ENCODE results near the gene CRYGC. TPM values are rescaled to one million over a fixed set of nuclear protein-coding genes. Genes with fewer than 3 reads are reported as not detected.
A peak's percentile ranks its signal among the peaks of the same experiment; 100 is the strongest.

The CRYGC gene
- total RNA-seq, 1 donor from 2014 or later = not detected

- H3K9me3 Mint-ChIP-seq (ENCODE audit: unreplicated experiment) = no peaks in the 10 kb centered on the region
- H3K79me2 ChIP-seq (ENCODE audit: insufficient read depth, low read length) = no peaks in the 10 kb centered on the region
- H3K27ac ChIP-seq (ENCODE audit: low read depth, low read length) = no peak overlapping the region
- H3K4me1 ChIP-seq (ENCODE audit: insufficient read depth, low read length) = no peaks in the 10 kb centered on the region
- no peak overlapping the region for H3K4me3 ChIP-seq (ENCODE audit: insufficient read depth, low read depth, low read length)
- H3K4me2 ChIP-seq (ENCODE audit: low read length) = no peak overlapping the region
- H3K4me3 Mint-ChIP-seq (ENCODE audit: unreplicated experiment) = no peak overlapping the region
- H3K27ac Mint-ChIP-seq (ENCODE audit: unreplicated experiment) = no peak overlapping the region
- H4K20me1 ChIP-seq (ENCODE audit: insufficient read depth, low read length) = no peaks in the 10 kb centered on the region
- H3K27me3 Mint-ChIP-seq (ENCODE audit: low read depth, unreplicated experiment) = no peaks in the 10 kb centered on the region
- no peaks in the 10 kb centered on the region for H3K36me3 Mint-ChIP-seq (ENCODE audit: low read depth, unreplicated experiment)
- FAIRE-seq = no peak
- H2AFZ ChIP-seq (ENCODE audit: low read depth, low read length) = peak overlapping the region; percentile 45
- TF ChIP-seq CTCF (IDR thresholded peaks at IDR 0.05; ENCODE audit: insufficient read depth, low read depth, low read length) = no peak
- no peak for TF ChIP-seq EZH2 (IDR thresholded peaks at IDR 0.05; ENCODE audit: insufficient read depth, low read length)
- no peaks in the 10 kb centered on the region for H3K36me3 ChIP-seq (ENCODE audit: insufficient read depth, low read length)
- no peaks in the 10 kb centered on the region for H3K4me1 Mint-ChIP-seq (ENCODE audit: low read depth, unreplicated experiment)
- H3K27me3 ChIP-seq (ENCODE audit: insufficient read depth, low read length) = no peaks in the 10 kb centered on the region
- no peak overlapping the region for H3K9ac ChIP-seq (ENCODE audit: low read length)
- no peaks in the 10 kb centered on the region for H3K9me3 ChIP-seq (ENCODE audit: insufficient read depth, low read depth, low read length)
- DNase-seq (ENCODE audit: low read depth) = no peak
Measured at GRCh38 chr2:208175840-208176153, 46.2 kb upstream of the CRYGC start.

DNA sequence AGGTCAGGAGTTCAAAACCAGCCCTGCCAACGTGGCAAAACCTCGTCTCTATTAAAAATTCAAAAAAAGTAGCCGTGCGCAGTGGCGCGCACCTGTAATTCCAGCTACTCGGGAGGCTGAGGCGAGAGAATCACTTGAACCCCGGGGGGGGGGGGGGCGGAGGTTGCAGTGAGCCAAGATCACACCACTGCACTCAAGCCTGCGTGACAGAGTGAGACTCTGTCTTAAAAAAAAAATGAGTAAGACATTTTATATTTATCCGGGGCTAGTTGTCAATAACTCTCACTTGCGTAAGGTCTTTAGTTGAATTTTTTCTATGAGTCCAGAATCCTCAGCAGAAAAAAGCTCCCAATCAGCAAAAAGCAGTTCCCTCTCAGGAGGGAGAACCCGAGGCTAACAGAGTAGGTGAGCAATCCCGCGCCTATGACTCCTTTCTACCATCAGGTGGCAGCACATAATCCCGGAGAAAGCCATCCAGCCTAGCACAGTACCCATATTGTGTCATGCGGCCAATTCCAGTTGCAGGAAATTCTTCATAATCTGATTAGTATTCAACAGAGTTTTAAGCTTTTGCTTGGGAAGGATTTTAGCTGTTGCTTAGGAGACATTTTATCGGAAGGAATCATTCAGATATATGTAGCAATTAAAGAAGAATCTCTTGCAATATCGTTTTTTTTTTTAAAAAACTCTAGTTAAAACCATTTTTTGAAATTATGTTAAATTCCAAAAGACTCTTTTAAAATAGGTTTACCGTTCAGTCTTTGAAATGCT is 45.6 kb upstream of the CRYGC start:
- Histone ChIP-seq H3K4me3 (ENCODE audit: insufficient read depth, low read depth, low read length) (no peak overlapping the region), H4K20me1 (ENCODE audit: insufficient read depth, low read length) (no peaks in the 10 kb centered on the region), H3K27ac (ENCODE audit: low read depth, low read length) (no peak overlapping the region), H3K4me1 (ENCODE audit: insufficient read depth, low read length) (no peaks in the 10 kb centered on the region), H3K36me3 (ENCODE audit: insufficient read depth, low read length) (no peaks in the 10 kb centered on the region), H3K9me3 (ENCODE audit: insufficient read depth, low read depth, low read length) (no peaks in the 10 kb centered on the region), H3K9ac (ENCODE audit: low read length) (no peak overlapping the region), H3K4me2 (ENCODE audit: low read length) (no peak overlapping the region), H3K27me3 (ENCODE audit: insufficient read depth, low read length) (no peaks in the 10 kb centered on the region), H2AFZ (ENCODE audit: low read depth, low read length) (peak overlapping the region; percentile 45), H3K79me2 (ENCODE audit: insufficient read depth, low read length) (no peaks in the 10 kb centered on the region)
- Mint-ChIP-seq H3K4me1 (ENCODE audit: low read depth, unreplicated experiment) (no peaks in the 10 kb centered on the region), H3K9me3 (ENCODE audit: unreplicated experiment) (no peaks in the 10 kb centered on the region), H3K4me3 (ENCODE audit: unreplicated experiment) (no peak overlapping the region), H3K36me3 (ENCODE audit: low read depth, unreplicated experiment) (no peaks in the 10 kb centered on the region), H3K27me3 (ENCODE audit: low read depth, unreplicated experiment) (no peaks in the 10 kb centered on the region), H3K27ac (ENCODE audit: unreplicated experiment) (no peak overlapping the region)
- DNase-seq (ENCODE audit: low read depth) (peak; percentile 56), FAIRE-seq (no peak)
- TF ChIP-seq CTCF (IDR thresholded peaks at IDR 0.05; ENCODE audit: insufficient read depth, low read depth, low read length) = peak; percentile 94
- TF ChIP-seq EZH2 (IDR thresholded peaks at IDR 0.05; ENCODE audit: insufficient read depth, low read length) = no peak

DNA sequence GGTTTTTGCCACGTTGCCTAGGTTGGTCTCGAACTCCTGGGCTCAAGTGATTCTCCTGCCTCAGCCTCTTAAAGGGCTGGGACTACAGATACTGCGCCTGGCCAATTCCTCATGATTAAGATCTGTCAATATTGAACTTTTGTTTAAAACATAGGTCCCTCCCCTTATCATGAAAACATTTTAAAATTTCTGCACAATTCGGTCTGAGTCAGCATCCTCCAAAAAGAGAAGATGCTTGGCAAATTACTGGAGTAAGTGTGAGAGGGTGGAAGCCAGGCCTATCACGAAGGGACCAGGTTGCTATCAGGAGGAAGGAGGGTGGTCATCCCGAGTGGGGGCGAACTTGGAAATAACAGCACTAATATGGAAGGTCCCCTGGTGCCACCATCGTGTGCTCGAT is 44.5 kb upstream of the CRYGC start:
- FAIRE-seq (no peak), DNase-seq (ENCODE audit: low read depth) (no peak)
- no peaks in the 10 kb centered on the region for H3K36me3 Mint-ChIP-seq (ENCODE audit: low read depth, unreplicated experiment)
- Histone ChIP-seq H3K4me3 (ENCODE audit: insufficient read depth, low read depth, low read length) (no peak overlapping the region), H3K9me3 (ENCODE audit: insufficient read depth, low read depth, low read length) (no peaks in the 10 kb centered on the region), H3K4me2 (ENCODE audit: low read length) (no peak overlapping the region), H3K36me3 (ENCODE audit: insufficient read depth, low read length) (no peaks in the 10 kb centered on the region), H4K20me1 (ENCODE audit: insufficient read depth, low read length) (no peaks in the 10 kb centered on the region), H3K27ac (ENCODE audit: low read depth, low read length) (no peak overlapping the region), H3K79me2 (ENCODE audit: insufficient read depth, low read length) (no peaks in the 10 kb centered on the region), H3K4me1 (ENCODE audit: insufficient read depth, low read length) (no peaks in the 10 kb centered on the region), H3K9ac (ENCODE audit: low read length) (no peak overlapping the region), H2AFZ (ENCODE audit: low read depth, low read length) (no peak overlapping the region), H3K27me3 (ENCODE audit: insufficient read depth, low read length) (no peaks in the 10 kb centered on the region)
- no peaks in the 10 kb centered on the region for H3K27me3 Mint-ChIP-seq (ENCODE audit: low read depth, unreplicated experiment)
- H3K27ac Mint-ChIP-seq (ENCODE audit: unreplicated experiment) = no peak overlapping the region
- no peaks in the 10 kb centered on the region for H3K4me1 Mint-ChIP-seq (ENCODE audit: low read depth, unreplicated experiment)
- no peak overlapping the region for H3K4me3 Mint-ChIP-seq (ENCODE audit: unreplicated experiment)
- TF ChIP-seq EZH2 (IDR thresholded peaks at IDR 0.05; ENCODE audit: insufficient read depth, low read length) (no peak), CTCF (IDR thresholded peaks at IDR 0.05; ENCODE audit: insufficient read depth, low read depth, low read length) (no peak)
- H3K9me3 Mint-ChIP-seq (ENCODE audit: unreplicated experiment) = no peaks in the 10 kb centered on the region

All from astrocyte (in vitro differentiated cells and primary cell).